Activated naive CD4-positive, alpha-beta T cell treated with anti-CD3 and anti-CD28 coated beads, Interleukin-2, amount 50 U/mL, for 24 hours (primary cell): Measurements from ENCODE around the gene SASS6.

Experiments
- H3K27ac Mint-ChIP-seq: one replicate; pipeline ENCODE4 v1.8.0; 2021; ENCODE audit warnings: mild to moderate bottlenecking, mixed read lengths
- H3K27me3 Mint-ChIP-seq: one replicate; pipeline ENCODE4 v1.8.0; 2021; ENCODE audit warnings: mixed read lengths
- H3K36me3 Mint-ChIP-seq: one replicate; pipeline ENCODE4 v1.8.0; 2021; ENCODE audit warnings: mixed read lengths
- H3K4me1 Mint-ChIP-seq: one replicate; pipeline ENCODE4 v1.8.0; 2021; ENCODE audit warnings: mixed read lengths
- H3K4me3 Mint-ChIP-seq: one replicate; pipeline ENCODE4 v1.8.0; 2021; ENCODE audit warnings: mild to moderate bottlenecking, mixed read lengths
- H3K9me3 Mint-ChIP-seq: one replicate; pipeline ENCODE4 v1.8.0; 2021; ENCODE audit warnings: mixed read lengths

The SASS6 gene

DNA sequence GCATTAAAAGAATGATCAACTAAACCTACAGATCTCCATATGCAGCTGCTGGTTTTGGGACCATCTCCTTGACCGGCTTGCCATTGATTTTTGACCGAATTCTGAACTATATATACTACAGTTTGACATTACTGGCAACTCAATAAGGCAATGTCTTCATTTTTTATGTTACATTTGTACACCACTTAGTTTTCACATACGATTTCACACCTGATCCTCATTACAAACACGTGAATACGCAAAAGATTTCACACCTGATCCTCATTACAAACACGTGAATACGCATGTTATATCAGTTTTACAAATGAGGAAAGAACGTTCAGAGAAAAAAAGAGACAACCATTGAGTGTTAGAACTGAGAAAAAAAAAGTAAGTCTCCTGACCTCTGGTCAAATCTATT lies 1.1 kb downstream of the SASS6 start:
- no peaks in the 10 kb centered on the region for H3K36me3 Mint-ChIP-seq
- H3K4me1 Mint-ChIP-seq: peaks cover 51% of the 10 kb centered on the region
- H3K9me3 Mint-ChIP-seq: no peaks in the 10 kb centered on the region
- H3K4me3 Mint-ChIP-seq: peak overlapping the region; percentile 100
- no peak overlapping the region for H3K27ac Mint-ChIP-seq
- no peaks in the 10 kb centered on the region for H3K27me3 Mint-ChIP-seq

DNA sequence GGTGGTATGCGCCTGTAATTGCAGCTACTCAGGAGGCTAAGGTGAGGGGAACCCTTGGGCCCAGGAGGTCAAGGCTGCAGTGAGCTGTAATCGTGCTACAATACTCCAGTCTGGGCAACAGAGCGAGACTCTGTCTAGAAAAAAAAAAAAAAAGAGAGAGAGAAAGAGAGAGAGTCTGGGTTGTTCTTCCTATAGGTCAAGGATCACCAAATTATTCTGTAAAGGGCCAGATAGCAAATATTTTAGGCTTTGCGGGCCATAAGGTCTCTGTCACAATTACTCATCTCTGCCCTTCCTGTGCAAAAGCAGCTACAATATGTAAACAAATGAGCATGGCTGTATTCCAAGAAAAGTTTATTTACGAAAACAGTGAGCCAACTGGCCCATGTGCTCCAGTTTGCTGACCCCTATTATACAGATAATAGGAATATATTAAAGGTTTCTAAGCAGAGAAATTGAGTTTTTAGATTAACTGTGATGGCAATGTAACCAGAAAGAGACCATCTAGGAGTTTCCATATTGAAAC lies 2.1 kb downstream of the SASS6 start:
- peaks cover 2% of the 10 kb centered on the region for H3K36me3 Mint-ChIP-seq
- H3K27me3 Mint-ChIP-seq: no peaks in the 10 kb centered on the region
- no peak overlapping the region for H3K27ac Mint-ChIP-seq
- no peaks in the 10 kb centered on the region for H3K9me3 Mint-ChIP-seq
- no peak overlapping the region for H3K4me3 Mint-ChIP-seq
- H3K4me1 Mint-ChIP-seq: peaks cover 47% of the 10 kb centered on the region

DNA sequence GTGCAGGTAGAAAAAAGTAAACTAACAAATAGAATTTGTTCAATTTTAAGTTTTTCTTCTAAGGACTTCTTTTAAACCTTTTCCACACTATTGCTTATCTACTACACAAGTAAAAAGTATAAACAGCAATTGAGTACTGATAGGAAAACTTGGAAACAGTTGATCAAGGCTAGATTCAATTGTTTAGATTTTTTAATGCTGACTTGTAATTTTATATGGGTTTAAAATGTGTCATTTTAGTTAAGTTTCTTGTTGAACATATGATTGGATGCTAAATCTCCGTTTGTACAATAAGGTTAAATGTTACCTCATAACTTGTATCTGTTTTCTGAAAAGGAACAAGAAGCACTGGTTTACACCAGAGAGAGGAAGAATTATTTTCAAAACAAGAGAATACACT lies 5.5 kb downstream of the SASS6 start:
- Mint-ChIP-seq H3K4me1 (peaks cover 22% of the 10 kb centered on the region), H3K4me3 (no peak overlapping the region), H3K9me3 (no peaks in the 10 kb centered on the region), H3K27ac (no peak overlapping the region), H3K27me3 (no peaks in the 10 kb centered on the region), H3K36me3 (peaks cover 5% of the 10 kb centered on the region)

DNA sequence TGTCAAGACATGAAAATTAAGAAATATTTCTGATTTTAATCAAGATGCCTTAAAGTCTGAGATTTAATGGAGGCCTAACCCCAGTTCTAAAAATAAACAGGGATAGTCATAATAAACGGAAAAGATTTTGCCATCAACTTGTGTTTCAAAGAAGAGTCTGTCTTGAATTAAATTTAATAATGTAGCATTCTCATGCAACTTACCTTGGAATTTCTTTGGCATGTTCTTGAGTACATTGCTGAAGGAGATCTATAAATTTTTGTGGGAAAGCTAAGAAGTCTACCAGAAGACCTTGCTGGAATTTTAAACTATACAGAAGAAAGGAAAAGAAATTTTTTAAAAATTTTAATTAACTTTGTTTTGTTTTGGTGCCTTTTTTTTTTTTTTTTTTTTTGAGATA lies 10.6 kb downstream of the SASS6 start:
- Mint-ChIP-seq H3K9me3 (no peaks in the 10 kb centered on the region), H3K4me1 (peaks cover under 1% of the 10 kb centered on the region), H3K36me3 (peaks cover 13% of the 10 kb centered on the region), H3K27ac (no peak overlapping the region), H3K27me3 (no peaks in the 10 kb centered on the region), H3K4me3 (no peak overlapping the region)

DNA sequence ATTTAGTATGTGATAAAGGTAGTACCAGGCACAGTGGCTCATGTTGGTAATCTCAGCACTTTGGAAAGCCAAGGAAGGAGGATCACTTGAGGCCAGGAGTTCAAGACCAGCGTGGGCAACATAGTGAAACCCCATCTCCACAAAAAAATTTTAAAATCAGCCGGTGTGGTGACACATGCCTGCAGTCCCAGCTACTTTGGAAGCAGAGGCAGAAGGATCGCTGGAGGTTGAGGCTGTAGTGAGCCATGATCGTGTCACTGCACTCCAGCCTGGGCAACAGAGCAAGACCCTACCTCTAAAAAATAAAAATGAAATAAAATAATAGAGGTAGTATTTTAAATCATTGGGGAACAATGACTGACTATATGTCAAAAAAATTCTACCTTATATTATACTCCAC lies 17.2 kb downstream of the SASS6 start:
- no peaks in the 10 kb centered on the region for H3K27me3 Mint-ChIP-seq
- no peak overlapping the region for H3K4me3 Mint-ChIP-seq
- no peaks in the 10 kb centered on the region for H3K9me3 Mint-ChIP-seq
- H3K36me3 Mint-ChIP-seq: peaks cover 16% of the 10 kb centered on the region
- no peak overlapping the region for H3K27ac Mint-ChIP-seq
- H3K4me1 Mint-ChIP-seq: no peaks in the 10 kb centered on the region

DNA sequence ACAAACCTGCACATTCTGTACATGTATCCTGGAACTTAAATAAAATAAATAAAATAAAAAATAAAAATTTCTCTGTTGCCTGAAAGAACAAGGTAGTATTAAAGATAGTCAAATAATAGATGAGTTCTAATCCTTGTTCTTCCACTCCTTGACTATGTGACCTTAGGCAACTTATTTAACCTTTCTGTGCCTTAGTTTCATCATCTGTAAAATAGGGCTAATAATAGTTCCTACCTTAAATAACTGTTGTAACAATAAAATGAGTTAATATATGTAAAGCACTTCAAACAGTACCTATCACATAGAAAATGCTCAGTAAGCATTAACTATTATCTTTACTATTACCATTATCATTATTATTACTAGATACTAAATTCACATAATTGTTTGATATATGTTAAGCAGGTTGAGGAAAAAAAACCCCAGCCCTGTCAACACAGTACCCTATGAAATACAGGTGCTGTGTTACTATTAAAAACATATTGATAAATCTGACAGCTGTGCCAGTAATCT lies 23.1 kb downstream of the SASS6 start:
- Mint-ChIP-seq H3K4me3 (no peak overlapping the region), H3K27ac (no peak overlapping the region), H3K27me3 (no peaks in the 10 kb centered on the region), H3K36me3 (peaks cover 12% of the 10 kb centered on the region), H3K9me3 (no peaks in the 10 kb centered on the region), H3K4me1 (peaks cover 5% of the 10 kb centered on the region)

DNA sequence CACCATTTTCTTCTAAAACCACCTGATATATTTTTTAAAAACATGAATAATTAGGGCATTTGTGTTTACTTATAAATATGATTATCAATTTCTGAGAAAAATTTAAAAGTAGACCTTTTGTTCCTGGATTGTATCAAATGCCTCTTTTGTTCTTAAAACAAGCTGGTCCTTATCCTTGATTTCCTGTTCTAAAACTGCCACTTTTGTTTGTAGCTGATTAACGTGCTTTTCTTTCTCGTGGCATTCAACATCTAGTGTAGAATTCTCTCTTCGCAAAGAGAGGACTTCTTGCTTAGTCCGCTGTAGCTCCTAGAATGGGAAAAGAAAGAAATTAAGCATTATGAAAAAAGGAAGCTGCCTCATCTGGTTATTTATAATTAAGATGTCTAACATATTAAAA lies 25.0 kb downstream of the SASS6 start:
- Mint-ChIP-seq H3K27me3 (no peaks in the 10 kb centered on the region), H3K27ac (no peak overlapping the region), H3K36me3 (peaks cover 10% of the 10 kb centered on the region), H3K4me3 (no peak overlapping the region), H3K9me3 (no peaks in the 10 kb centered on the region), H3K4me1 (peaks cover 5% of the 10 kb centered on the region)

DNA sequence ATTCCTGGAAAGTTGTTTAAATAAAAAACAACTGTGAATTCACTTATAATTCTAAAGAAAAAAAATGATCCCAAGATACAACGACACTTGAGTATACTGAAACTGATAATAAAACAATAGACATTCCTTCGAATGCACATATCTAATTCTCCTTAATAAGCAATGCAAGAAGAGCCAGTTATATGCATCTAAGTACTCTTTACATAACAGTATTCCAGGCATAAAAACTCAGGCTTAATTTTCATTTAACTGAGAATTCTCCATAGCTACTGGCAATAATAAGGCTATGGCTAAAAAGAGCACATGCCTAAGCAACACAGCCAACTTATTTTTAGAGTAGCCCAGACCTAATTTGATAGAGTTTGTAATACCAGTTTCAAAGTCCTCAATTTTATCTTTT lies 31.2 kb downstream of the SASS6 start:
- Mint-ChIP-seq H3K36me3 (peaks cover 24% of the 10 kb centered on the region), H3K27me3 (no peaks in the 10 kb centered on the region), H3K4me1 (no peaks in the 10 kb centered on the region), H3K9me3 (no peaks in the 10 kb centered on the region), H3K4me3 (no peak overlapping the region), H3K27ac (no peak overlapping the region)

DNA sequence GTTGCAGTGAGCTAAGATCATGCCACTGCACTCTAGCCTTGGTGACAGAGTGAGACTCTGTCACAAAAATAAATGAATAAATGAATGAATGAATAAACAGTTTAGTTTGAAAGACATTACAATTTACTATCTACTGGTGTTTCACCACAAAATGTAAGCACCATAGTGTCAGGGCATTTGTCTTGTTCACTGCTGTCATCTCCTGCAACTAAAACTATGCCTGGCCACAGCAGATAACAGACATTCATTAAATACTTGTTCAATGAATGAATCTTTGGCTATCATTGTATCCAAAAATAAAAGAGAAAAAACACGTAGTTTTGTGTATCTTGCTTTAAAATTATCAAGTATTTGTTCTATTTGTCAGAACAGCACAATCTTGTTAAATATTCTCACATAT lies 32.5 kb downstream of the SASS6 start:
- Mint-ChIP-seq H3K4me3 (no peak overlapping the region), H3K9me3 (no peaks in the 10 kb centered on the region), H3K36me3 (peaks cover 27% of the 10 kb centered on the region), H3K4me1 (no peaks in the 10 kb centered on the region), H3K27ac (no peak overlapping the region), H3K27me3 (no peaks in the 10 kb centered on the region)

DNA sequence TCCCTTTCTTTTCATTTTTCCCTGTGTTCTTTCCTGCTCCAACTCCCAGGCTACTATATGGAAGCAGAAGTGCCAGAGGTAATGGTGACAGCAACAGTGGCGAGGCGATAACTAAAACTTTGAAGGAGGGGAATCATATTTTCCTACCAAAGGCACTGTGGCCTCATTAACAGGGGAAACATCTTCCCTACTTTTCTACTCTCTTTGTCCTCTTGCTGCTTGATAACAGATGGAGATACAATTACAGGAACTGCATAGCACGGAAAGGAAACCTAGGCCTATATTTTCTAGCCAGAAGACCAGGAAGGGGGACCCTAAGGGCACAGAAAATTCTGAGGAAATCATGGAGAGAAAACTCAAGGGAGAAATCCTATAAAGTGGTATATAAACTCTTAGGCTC lies 42.3 kb downstream of the SASS6 start:
- Mint-ChIP-seq H3K27ac (no peak overlapping the region), H3K4me1 (no peaks in the 10 kb centered on the region), H3K36me3 (peaks cover 12% of the 10 kb centered on the region), H3K27me3 (no peaks in the 10 kb centered on the region), H3K9me3 (no peaks in the 10 kb centered on the region), H3K4me3 (no peak overlapping the region)

DNA sequence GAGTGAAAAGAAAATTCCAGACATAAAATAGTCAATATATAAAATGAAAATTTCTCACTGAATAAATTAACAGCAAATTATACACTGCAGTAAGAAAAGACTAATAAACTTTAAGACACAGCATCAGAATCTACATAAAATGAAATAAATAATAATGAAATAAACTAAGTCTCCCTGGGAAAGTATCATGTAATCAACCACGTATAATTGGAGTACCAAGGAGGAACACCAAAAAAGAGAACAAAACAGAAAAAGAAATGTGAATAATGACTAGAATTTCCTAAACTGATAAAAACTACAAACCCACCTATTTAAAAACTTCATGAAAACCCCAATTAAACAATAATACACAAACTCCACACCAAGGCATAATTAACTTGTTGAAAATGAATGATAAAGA lies 43.6 kb downstream of the SASS6 start:
- Mint-ChIP-seq H3K9me3 (no peaks in the 10 kb centered on the region), H3K27me3 (no peaks in the 10 kb centered on the region), H3K4me3 (no peak overlapping the region), H3K36me3 (peaks cover 12% of the 10 kb centered on the region), H3K27ac (no peak overlapping the region), H3K4me1 (no peaks in the 10 kb centered on the region)

DNA sequence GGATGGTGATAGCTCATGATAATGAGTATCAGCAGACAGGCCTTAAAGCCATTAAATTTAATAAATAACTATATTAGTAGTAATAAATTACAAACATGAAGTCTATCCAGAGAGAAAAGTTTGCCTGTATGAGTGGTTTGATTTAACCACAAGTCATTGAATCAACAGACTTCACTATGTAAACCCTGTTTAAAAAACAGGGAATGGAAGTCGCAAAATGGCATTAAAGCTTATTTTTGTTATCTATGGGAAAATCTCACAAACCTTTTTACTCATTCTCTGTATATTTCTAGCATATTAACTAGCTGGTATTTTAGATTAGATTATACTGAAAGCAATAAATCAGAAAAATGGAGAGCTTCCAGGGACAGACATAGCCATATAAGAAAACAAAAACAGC lies 45.3 kb downstream of the SASS6 start:
- Mint-ChIP-seq H3K4me3 (no peak overlapping the region), H3K27ac (no peak overlapping the region), H3K27me3 (no peaks in the 10 kb centered on the region), H3K4me1 (no peaks in the 10 kb centered on the region), H3K36me3 (peaks cover 12% of the 10 kb centered on the region), H3K9me3 (no peaks in the 10 kb centered on the region)

DNA sequence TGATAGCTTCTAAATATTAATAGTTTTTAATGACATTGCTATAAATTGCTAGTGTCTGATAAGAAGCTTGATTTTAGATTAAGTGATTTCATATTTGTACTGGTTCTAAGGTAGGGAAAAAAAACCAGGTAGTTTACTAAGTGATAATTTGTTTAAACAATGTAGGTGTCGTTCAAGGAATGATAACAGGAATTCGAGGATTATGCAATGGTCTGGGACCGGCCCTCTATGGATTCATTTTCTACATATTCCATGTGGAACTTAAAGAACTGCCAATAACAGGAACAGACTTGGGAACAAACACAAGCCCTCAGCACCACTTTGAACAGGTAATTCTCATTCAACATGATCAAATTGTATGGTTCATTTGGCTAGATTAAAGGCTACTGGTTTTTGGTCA lies 52.4 kb downstream of the SASS6 start:
- Mint-ChIP-seq H3K9me3 (no peaks in the 10 kb centered on the region), H3K36me3 (peaks cover 5% of the 10 kb centered on the region), H3K27me3 (no peaks in the 10 kb centered on the region), H3K4me3 (no peak overlapping the region), H3K27ac (no peak overlapping the region), H3K4me1 (no peaks in the 10 kb centered on the region)

DNA sequence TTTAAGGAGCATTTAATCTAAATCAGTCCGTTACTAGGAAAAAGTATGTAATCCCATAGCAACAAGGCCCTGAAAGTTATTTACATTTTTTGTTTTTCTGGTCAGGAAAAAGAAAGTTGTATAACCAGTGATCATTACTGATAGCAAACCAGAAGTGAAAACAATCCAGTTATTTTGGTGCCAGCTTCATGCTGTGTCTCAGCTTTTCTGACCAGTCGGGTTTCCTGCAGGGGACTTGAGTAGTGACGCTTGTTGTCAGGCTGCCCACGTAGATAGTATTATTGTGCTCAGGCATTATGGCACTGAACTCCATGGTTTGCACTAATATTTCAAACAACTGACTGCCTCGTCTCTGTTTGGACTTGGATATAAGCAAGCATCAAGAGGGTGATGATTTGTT lies 55.2 kb downstream of the SASS6 start:
- H3K27me3 Mint-ChIP-seq: no peaks in the 10 kb centered on the region
- H3K4me3 Mint-ChIP-seq: no peak overlapping the region
- H3K36me3 Mint-ChIP-seq: peaks cover 14% of the 10 kb centered on the region
- H3K4me1 Mint-ChIP-seq: peaks cover 4% of the 10 kb centered on the region
- H3K27ac Mint-ChIP-seq: no peak overlapping the region
- H3K9me3 Mint-ChIP-seq: no peaks in the 10 kb centered on the region

DNA sequence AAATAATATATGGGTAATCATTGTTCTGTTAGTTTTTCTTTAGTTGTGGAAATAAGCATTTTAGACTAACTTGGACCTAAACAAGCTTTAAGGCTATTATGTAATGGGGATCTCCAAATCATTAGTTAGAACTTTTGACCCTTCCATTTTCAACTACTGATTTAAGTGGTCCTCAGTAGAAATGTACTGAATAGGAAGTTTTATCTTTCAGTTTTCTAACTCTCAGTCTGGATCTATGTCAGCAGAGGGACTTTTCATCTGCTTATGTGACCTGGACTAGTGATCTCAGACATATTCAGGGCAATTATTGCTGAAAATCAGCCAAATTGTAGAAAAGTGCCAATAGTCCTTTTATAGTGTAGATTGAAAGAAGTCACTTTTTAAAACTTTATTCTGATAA lies 56.0 kb downstream of the SASS6 start:
- Mint-ChIP-seq H3K4me1 (peaks cover 4% of the 10 kb centered on the region), H3K9me3 (no peaks in the 10 kb centered on the region), H3K27ac (no peak overlapping the region), H3K4me3 (no peak overlapping the region), H3K36me3 (peaks cover 17% of the 10 kb centered on the region), H3K27me3 (no peaks in the 10 kb centered on the region)

DNA sequence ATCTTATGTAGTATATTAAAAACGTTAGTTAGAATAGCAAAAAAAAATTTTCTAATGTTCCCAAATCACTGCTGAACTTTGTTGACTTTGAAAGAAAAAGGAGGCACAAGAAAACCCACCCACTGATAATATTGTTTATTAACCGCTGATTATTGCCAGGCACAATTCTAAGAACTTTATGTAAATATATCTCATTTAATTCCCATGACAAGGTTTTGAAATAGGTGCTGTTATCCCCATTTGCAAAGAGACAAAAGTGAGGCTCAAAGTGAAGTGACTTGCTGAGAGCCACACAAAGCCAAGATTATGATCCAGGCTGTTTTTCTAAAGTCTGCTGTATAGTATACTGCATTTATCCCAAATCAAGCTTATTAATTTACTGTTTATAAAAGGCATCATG lies 56.4 kb downstream of the SASS6 start:
- Mint-ChIP-seq H3K4me1 (peaks cover 4% of the 10 kb centered on the region), H3K4me3 (no peak overlapping the region), H3K36me3 (peaks cover 18% of the 10 kb centered on the region), H3K27me3 (no peaks in the 10 kb centered on the region), H3K27ac (no peak overlapping the region), H3K9me3 (no peaks in the 10 kb centered on the region)

DNA sequence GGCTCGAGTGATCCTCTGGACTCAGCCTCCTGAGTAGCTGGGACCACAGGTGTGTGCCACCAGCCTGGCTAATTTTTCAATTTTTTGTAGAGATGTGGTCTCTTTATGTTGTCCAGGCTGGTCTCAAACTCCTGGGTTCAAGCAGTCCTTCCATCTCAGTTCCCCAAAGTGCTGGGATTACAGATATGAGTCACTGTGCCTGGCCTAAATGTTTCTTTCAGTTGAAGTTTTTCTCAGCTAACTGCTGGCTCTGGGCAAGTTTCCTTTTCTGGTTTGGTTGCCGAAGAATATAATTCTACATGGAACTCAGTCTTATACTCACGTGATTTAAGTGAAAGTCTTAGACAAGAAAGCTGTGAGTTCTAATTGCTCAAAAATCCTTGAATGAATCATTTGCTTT lies 57.0 kb downstream of the SASS6 start:
- no peaks in the 10 kb centered on the region for H3K9me3 Mint-ChIP-seq
- H3K4me3 Mint-ChIP-seq: no peak overlapping the region
- no peaks in the 10 kb centered on the region for H3K27me3 Mint-ChIP-seq
- peaks cover 4% of the 10 kb centered on the region for H3K4me1 Mint-ChIP-seq
- peak overlapping the region; percentile 35 for H3K27ac Mint-ChIP-seq
- peaks cover 20% of the 10 kb centered on the region for H3K36me3 Mint-ChIP-seq
